HCT116 (cell line): Measurements from ENCODE around the gene PNMA6E. TPM values are rescaled to one million over a fixed set of nuclear protein-coding genes. Genes with fewer than 3 reads are reported as not detected.

Source experiments
- ATAC-seq: fragments of 200-7000 bp; cut with Tn5 transposase; 2 replicates; pipeline ENCODE4 v1.9.1; 2020; ENCODE audit warnings: mild to moderate bottlenecking, moderate library complexity
- BruUV-seq: library from RNA; stranded (reverse); fragments of 400-500 nt; replicated peaks from 2 replicates; lab custom pipeline; 2021; lab: Mats Ljungman, UMichigan
- CTCF ChIA-PET: fragments of 300-600 bp; sonication (Branson Sonifier 250); formaldehyde crosslinking; loops from one replicate; lab custom pipeline; 2021; ENCODE audit warnings: antibody characterized with exemption; lab: Charles Lee
- POLR2A ChIA-PET: fragments of 300-600, 350-600 bp; sonication (Branson Sonifier 250); formaldehyde crosslinking; loops from one replicate; lab custom pipeline; 2021; ENCODE audit warnings: antibody characterized with exemption; lab: Charles Lee
- RAD21 ChIA-PET, 2 experiments: fragments of 300-600 bp; sonication (Branson Sonifier 250); formaldehyde crosslinking; loops; one replicate each; lab custom pipeline; 2023; ENCODE audit warnings: low total read pairs in 2 of 2; ENCODE audit not compliant: uncharacterized antibody in 2 of 2, unreplicated experiment in 2 of 2, low non-redundant PET in 1 of 2; lab: Charles Lee
- DNase-seq: peaks from one replicate; pipeline ENCODE4 v3.0.0-alpha.2; 2010; ENCODE audit warnings: low read depth, low spot score
- H2AFZ ChIP-seq: fragments of 200-600 bp; shearing (Covaris generic), sonication (generic); 2 replicates; pipeline ENCODE4 v1.6.1; 2017; ENCODE audit warnings: low read depth, mixed run types, mixed read lengths, antibody characterized with exemption, low read length; ENCODE audit not compliant: poor library complexity, severe bottlenecking
- H3K27ac ChIP-seq: 2 replicates; pipeline ENCODE4 v1.5.1; 2012; ENCODE audit warnings: low read depth, low read length
- H3K27me3 ChIP-seq: fragments of 200-600 bp; sonication (generic); 2 replicates; pipeline ENCODE4 v1.6.1; 2016; ENCODE audit warnings: mixed run types, low read length, mixed read lengths; ENCODE audit not compliant: insufficient read depth
- H3K36me3 ChIP-seq, 2 experiments: fragments of 200-500 bp in 1 of 2; fragments of 200-600 bp in 1 of 2; sonication (Bioruptor generic) in 1 of 2; sonication (generic) in 1 of 2; 2 replicates each; pipeline versions ENCODE4 v1.5.1 to v1.6.1; 2014 to 2016; ENCODE audit warnings: low read length in 2 of 2, inconsistent platforms in 1 of 2, mixed read lengths in 1 of 2, mixed run types in 1 of 2; ENCODE audit not compliant: insufficient read depth in 2 of 2, control insufficient read depth in 1 of 2
- H3K4me1 ChIP-seq, 2 experiments: fragments of 200-600 bp in 1 of 2; sonication (generic) in 1 of 2; 2 replicates each; pipeline versions ENCODE4 v1.5.1 to v1.6.1; 2012 to 2017; ENCODE audit warnings: low read length in 2 of 2, inconsistent platforms in 1 of 2, mild to moderate bottlenecking in 1 of 2, mixed read lengths in 1 of 2, mixed run types in 1 of 2, moderate library complexity in 1 of 2; ENCODE audit not compliant: insufficient read depth in 2 of 2, control insufficient read depth in 1 of 2
- H3K4me2 ChIP-seq: fragments of 200-600 bp; sonication (generic); 2 replicates; pipeline ENCODE4 v1.6.1; 2017; ENCODE audit warnings: mixed run types, low read length, mixed read lengths
- H3K4me3 ChIP-seq, 2 experiments: fragments of 200-600 bp in 1 of 2; sonication (generic) in 1 of 2; replicated peaks in 1 of 2; 2 replicates each; pipeline ENCODE4 v1.5.1; 2011 to 2016; ENCODE audit warnings: low read length in 2 of 2, control low read depth in 1 of 2, low read depth in 1 of 2, mild to moderate bottlenecking in 1 of 2, mixed read lengths in 1 of 2, mixed run types in 1 of 2
- H3K79me2 ChIP-seq: fragments of 200-600 bp; sonication (generic); 2 replicates; pipeline ENCODE4 v1.6.1; 2017; ENCODE audit warnings: mild to moderate bottlenecking, mixed run types, low read length, moderate library complexity, mixed read lengths; ENCODE audit not compliant: insufficient read depth
- H3K9ac ChIP-seq: fragments of 200-600 bp; sonication (generic); 2 replicates; pipeline ENCODE4 v1.6.1; 2016; ENCODE audit warnings: low read length, mixed read lengths
- H3K9me2 ChIP-seq: fragments of 200-600 bp; sonication (generic), shearing (Covaris generic); 2 replicates; pipeline ENCODE4 v1.6.1; 2017; ENCODE audit warnings: mixed run types, mild to moderate bottlenecking, moderate library complexity; ENCODE audit not compliant: insufficient read depth
- H3K9me3 ChIP-seq, 2 experiments: fragments of 200-500 bp in 1 of 2; fragments of 200-600 bp in 1 of 2; sonication (Bioruptor generic) in 1 of 2; sonication (generic) in 1 of 2; 2 replicates each; pipeline ENCODE4 v1.6.1; 2014 to 2017; ENCODE audit warnings: low read length in 2 of 2, mixed read lengths in 2 of 2, inconsistent platforms in 1 of 2, low read depth in 1 of 2, mild to moderate bottlenecking in 1 of 2, mixed run types in 1 of 2, moderate library complexity in 1 of 2; ENCODE audit not compliant: control insufficient read depth in 1 of 2, insufficient read depth in 1 of 2
- H4K20me1 ChIP-seq: fragments of 200-600 bp; sonication (generic), shearing (Covaris generic); 2 replicates; pipeline ENCODE4 v1.6.1; 2017; ENCODE audit warnings: mixed run types, mild to moderate bottlenecking, moderate library complexity; ENCODE audit not compliant: insufficient read depth
- EGR1 ChIP-seq: IDR thresholded peaks from 2 replicates; pipeline ENCODE4 v1.6.1; 2012; ENCODE audit warnings: low read depth
- EZH2 ChIP-seq: fragments of 200-600 bp; sonication (generic); IDR thresholded peaks from 2 replicates; pipeline ENCODE4 v1.6.1; 2017; ENCODE audit warnings: antibody characterized with exemption, mixed run types
- FOSL1 ChIP-seq: IDR thresholded peaks from 2 replicates; pipeline ENCODE4 v1.6.1; 2012; ENCODE audit warnings: low read depth
- JUND ChIP-seq: IDR thresholded peaks from 2 replicates; pipeline ENCODE4 v1.6.1; 2012
- POLR2AphosphoS5 ChIP-seq: IDR thresholded peaks from 2 replicates; pipeline ENCODE4 v1.6.1; 2011; ENCODE audit warnings: mild to moderate bottlenecking, low read depth, low read length, moderate library complexity
- SP1 ChIP-seq: IDR thresholded peaks from 2 replicates; pipeline ENCODE4 v1.6.1; 2012; ENCODE audit warnings: low read depth
- SRF ChIP-seq: IDR thresholded peaks from 2 replicates; pipeline ENCODE4 v1.6.1; 2012; ENCODE audit warnings: low read depth
- ZFX ChIP-seq: fragments of 450-650 bp; IDR thresholded peaks from 2 replicates; pipeline ENCODE4 v1.6.1; 2017
- ZNF274 ChIP-seq: fragments of 200-500 bp; sonication (Bioruptor generic); IDR thresholded peaks from 2 replicates; pipeline ENCODE4 v1.6.1; 2014; ENCODE audit warnings: mild to moderate bottlenecking, low read depth, low read length, inconsistent platforms
- intact Hi-C: fragments of 100-400 bp; cut with micrococcal nuclease; formaldehyde crosslinking; loops from 2 replicates; pipeline ENCODE4 v1.10.0; 2022
- total RNA-seq: library from RNA; stranded (reverse); gene quantifications from one replicate; pipeline ENCODE4 v1.2.1, GENCODE V29; 2021; ENCODE audit not compliant: unreplicated experiment
- TF ChIP-seq, protein P1 (sequence below): IDR thresholded peaks from 2 replicates; pipeline ENCODE4 v1.6.1; 2012; ENCODE audit warnings: low read depth
- TF ChIP-seq, protein P2 (sequence below): IDR thresholded peaks from 2 replicates; pipeline ENCODE4 v1.6.1; 2011; ENCODE audit warnings: mild to moderate bottlenecking, low read length, moderate library complexity; ENCODE audit not compliant: insufficient replicate concordance; ENCODE audit errors: extremely low read depth
- TF ChIP-seq, protein P3 (sequence below), 3 experiments: fragments of 200-600 bp in 1 of 3; sonication (generic) in 1 of 3; IDR thresholded peaks in 2 of 3; conservative IDR thresholded peaks in 1 of 3; 2 replicates each; pipeline ENCODE4 v1.5.1; 2012 to 2017; ENCODE audit warnings: low read depth in 2 of 3, low read length in 2 of 3, antibody characterized with exemption in 1 of 3, borderline replicate concordance in 1 of 3, control low read depth in 1 of 3, mild to moderate bottlenecking in 1 of 3, mixed read lengths in 1 of 3, mixed run types in 1 of 3, moderate library complexity in 1 of 3; ENCODE audit not compliant: insufficient read depth in 1 of 3

The PNMA6E gene
- total RNA-seq, 1 experiment from 2014 or later: not detected

DNA sequence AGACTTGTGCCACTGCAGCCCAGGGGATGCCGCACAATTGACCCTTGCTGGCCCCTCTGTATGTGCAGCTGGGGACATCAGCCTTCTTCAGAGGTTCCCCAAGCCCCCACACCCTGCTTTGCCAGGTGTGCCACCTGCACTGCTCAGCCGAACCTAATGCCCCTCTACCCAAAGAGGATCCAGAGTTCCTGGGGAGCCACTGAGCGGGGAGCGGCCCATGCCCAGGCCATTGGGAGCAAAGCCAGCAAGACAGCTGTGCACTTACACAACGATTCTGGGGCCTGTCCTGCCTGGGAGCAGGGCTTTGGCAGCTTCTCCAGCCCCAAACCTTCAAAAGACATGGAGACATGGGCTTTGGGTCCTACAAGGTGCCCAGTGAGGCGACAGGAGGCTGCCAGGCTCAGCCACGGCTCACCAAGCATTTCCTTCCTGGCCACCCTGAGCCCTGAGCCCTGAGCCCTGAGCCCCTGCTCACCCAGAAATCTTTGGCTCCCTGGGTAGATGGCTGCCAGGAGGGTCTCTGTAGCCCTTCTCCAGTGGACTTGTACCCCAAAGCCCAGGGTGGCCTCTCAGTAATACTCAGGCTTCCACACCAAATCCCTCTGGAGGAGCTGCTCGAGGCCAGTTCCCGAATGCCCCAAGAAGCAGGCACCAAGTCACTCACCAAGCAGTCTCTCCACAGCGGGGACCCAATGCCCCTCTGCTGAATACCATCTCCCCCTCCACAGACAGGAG is 13.0 kb downstream of the PNMA6E start:
- intact Hi-C loops: no loop called here
- POLR2A ChIA-PET: no interaction called here

More for the DNA sequence above, 13.0 kb downstream of the PNMA6E start:
- Histone ChIP-seq H3K36me3 (no peaks in the 10 kb centered on the region), H3K9ac (no peak overlapping the region), H4K20me1 (no peaks in the 10 kb centered on the region), H3K4me1 (no peaks in the 10 kb centered on the region), H2AFZ (no peak overlapping the region), H3K9me2 (no peaks in the 10 kb centered on the region), H3K4me3 (no peak overlapping the region), H3K27me3 (no peaks in the 10 kb centered on the region), H3K4me2 (no peak overlapping the region), H3K9me3 (no peaks in the 10 kb centered on the region), H3K79me2 (no peaks in the 10 kb centered on the region), H3K27ac (no peak overlapping the region)
- ChIA-PET CTCF (no interaction called here), RAD21 (no interaction called here)
- no peak for ATAC-seq
- TF ChIP-seq SRF (no peak), POLR2AphosphoS5 (no peak), ZNF274 (no peak), EGR1 (no peak), ZFX (no peak), SP1 (no peak), FOSL1 (no peak), JUND (no peak), EZH2 (no peak)
- TF ChIP-seq, protein P1, sequence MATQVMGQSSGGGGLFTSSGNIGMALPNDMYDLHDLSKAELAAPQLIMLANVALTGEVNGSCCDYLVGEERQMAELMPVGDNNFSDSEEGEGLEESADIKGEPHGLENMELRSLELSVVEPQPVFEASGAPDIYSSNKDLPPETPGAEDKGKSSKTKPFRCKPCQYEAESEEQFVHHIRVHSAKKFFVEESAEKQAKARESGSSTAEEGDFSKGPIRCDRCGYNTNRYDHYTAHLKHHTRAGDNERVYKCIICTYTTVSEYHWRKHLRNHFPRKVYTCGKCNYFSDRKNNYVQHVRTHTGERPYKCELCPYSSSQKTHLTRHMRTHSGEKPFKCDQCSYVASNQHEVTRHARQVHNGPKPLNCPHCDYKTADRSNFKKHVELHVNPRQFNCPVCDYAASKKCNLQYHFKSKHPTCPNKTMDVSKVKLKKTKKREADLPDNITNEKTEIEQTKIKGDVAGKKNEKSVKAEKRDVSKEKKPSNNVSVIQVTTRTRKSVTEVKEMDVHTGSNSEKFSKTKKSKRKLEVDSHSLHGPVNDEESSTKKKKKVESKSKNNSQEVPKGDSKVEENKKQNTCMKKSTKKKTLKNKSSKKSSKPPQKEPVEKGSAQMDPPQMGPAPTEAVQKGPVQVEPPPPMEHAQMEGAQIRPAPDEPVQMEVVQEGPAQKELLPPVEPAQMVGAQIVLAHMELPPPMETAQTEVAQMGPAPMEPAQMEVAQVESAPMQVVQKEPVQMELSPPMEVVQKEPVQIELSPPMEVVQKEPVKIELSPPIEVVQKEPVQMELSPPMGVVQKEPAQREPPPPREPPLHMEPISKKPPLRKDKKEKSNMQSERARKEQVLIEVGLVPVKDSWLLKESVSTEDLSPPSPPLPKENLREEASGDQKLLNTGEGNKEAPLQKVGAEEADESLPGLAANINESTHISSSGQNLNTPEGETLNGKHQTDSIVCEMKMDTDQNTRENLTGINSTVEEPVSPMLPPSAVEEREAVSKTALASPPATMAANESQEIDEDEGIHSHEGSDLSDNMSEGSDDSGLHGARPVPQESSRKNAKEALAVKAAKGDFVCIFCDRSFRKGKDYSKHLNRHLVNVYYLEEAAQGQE: no peak
- TF ChIP-seq, protein P2, sequence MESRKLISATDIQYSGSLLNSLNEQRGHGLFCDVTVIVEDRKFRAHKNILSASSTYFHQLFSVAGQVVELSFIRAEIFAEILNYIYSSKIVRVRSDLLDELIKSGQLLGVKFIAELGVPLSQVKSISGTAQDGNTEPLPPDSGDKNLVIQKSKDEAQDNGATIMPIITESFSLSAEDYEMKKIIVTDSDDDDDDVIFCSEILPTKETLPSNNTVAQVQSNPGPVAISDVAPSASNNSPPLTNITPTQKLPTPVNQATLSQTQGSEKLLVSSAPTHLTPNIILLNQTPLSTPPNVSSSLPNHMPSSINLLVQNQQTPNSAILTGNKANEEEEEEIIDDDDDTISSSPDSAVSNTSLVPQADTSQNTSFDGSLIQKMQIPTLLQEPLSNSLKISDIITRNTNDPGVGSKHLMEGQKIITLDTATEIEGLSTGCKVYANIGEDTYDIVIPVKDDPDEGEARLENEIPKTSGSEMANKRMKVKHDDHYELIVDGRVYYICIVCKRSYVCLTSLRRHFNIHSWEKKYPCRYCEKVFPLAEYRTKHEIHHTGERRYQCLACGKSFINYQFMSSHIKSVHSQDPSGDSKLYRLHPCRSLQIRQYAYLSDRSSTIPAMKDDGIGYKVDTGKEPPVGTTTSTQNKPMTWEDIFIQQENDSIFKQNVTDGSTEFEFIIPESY: no peak
- TF ChIP-seq, protein P3, sequence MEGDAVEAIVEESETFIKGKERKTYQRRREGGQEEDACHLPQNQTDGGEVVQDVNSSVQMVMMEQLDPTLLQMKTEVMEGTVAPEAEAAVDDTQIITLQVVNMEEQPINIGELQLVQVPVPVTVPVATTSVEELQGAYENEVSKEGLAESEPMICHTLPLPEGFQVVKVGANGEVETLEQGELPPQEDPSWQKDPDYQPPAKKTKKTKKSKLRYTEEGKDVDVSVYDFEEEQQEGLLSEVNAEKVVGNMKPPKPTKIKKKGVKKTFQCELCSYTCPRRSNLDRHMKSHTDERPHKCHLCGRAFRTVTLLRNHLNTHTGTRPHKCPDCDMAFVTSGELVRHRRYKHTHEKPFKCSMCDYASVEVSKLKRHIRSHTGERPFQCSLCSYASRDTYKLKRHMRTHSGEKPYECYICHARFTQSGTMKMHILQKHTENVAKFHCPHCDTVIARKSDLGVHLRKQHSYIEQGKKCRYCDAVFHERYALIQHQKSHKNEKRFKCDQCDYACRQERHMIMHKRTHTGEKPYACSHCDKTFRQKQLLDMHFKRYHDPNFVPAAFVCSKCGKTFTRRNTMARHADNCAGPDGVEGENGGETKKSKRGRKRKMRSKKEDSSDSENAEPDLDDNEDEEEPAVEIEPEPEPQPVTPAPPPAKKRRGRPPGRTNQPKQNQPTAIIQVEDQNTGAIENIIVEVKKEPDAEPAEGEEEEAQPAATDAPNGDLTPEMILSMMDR (IDR thresholded peaks at IDR 0.05 in 2 of 3, conservative IDR thresholded peaks at IDR 0.05 in 1 of 3; ENCODE audit: borderline replicate concordance in 1 of 3, insufficient read depth in 1 of 3, low read depth in 2 of 3, low read length in 2 of 3): no peak
- no peak for DNase-seq
- no TSS peak for BruUV-seq
